ENCODE measurements around the gene RAC3.

Gene RAC3

DNA sequence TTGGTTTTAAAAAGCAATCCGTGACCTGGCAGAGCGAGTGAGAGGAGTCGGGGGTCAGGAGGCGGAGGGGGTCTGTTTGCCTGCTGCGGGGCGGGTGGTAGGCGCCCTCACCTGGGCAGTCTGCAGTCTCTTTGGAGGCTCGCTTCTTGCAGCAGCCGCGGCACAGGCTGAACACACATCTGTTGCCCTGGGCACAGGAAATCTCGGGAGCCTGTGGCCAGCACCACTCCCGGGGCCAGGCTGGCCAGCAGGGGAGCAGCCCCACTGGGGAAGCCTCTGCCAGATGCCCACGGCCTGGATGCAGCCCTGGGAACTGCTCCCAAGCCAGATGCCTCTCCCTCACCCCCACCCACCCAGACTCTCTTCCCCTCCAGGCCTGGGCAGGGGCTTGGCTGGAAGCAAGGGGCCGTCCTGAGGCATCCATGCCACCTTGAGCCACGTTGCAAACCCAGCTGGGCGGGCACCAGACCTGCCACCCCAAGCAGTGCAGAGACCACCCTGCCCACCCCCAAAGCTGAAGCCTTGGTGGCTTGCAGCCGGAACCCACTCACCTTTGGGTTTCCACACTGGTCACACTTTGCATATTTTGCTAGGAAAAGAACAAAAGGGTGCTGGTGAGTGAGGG is 26.9 kb downstream of the RAC3 start:
- DNase-seq, result no peak

DNA sequence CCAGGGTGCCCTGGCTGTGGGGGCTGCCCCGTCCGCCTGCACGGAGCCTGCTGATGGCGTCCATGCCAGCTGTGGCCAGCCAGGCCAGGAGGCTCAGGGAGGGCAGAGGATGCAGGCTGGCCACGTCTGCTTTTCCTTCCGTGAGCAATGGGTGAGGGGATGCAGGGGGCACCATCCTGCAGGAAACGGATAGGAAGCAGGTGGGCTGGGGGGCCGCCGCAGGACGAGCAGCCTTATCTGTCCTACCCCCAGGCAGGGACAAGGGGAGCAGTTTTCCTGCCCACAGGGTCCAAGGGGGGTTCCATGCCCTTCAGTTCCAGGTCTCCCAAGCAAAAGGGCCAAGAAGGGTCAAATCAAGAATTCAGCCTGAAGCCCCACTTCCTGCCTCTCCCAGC is 27.4 kb downstream of the RAC3 start:
- DNase-seq, result no peak

DNA sequence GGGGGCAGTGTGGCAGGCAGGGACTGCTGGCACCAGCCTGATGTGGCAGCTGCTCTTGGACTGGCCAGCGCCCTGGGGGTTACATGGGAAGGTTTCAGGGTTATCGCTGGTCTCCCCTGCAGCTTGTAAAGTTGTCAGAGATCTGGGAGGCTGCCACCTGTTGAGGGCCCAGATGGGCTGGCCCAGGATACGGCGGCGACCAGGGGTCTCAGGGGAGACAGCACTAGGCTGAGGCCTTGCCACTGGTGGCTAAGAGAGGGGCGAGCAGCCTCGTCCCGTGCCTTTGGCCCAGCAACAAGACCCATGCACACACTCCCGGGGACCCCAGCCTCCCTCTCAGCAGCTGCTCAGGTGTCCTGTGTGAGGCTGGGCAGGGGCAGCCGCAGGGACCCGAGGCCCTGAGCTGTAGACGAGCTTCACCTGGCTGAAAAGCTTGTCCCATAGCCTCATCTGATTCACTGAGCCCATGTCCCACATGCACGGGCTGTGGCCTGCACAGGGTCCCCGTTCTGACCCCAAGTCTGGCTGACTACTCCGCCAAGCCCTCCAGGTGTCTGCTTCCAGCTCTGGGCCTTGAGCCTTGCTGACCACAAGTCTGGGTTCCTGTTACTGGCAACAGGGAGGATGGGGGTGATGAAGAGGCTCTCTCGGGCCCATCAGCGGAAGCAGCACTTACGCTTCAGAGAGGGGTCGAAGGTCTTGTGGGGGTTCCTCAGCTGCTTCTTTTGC is 28.0 kb downstream of the RAC3 start:
- DNase-seq, result no peak

DNA sequence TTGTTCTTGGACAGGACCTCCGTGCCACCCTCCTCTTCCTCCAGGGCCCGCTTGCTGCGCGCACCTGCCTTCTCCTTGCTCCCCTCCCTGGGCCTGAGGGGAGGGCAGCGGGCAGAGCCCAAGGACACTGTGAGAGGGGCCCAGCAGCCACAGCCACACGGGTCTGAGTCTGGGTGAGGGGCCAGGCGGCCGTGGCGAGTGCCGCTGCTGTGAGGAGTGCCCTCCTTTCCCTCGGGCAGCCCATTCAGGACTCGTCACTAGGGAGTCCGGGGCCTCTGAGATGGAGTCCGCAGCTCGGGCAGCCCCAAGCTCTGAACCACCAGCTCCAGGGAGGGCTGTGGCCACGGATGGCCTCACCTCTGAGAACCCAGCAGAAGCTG is 28.5 kb downstream of the RAC3 start:
- no peak for DNase-seq

DNA sequence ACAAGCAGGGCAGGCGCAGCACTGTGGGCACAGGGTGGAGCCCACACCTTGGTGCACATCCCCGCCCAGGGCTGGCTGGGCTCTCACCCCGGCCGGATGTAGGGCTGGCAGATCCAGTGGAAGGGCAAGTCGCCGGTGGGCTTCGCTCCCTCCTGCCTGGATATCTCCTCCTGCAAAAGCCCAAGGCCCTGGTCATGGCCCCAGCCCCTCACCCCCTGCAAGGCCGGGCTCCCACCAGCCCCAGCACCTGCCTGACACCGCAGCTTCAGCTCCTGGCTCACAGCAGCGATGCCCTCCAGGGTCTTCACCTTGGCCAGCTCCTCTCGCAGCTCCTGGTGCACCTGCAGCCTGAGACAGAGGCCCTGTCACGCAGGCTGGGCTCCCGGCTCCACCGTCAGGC is 29.1 kb downstream of the RAC3 start:
- no peak for DNase-seq

GRCh38 chr17:82061047-82061925 is 29.8 kb downstream of the RAC3 start:
- no peak for DNase-seq

GRCh38 chr17:82062076-82062983 is 30.9 kb downstream of the RAC3 start:
- no peak for DNase-seq

GRCh38 chr17:82062984-82063368 is 31.5 kb downstream of the RAC3 start:
- no peak for DNase-seq

GRCh38 chr17:82063424-82064415 is 32.2 kb downstream of the RAC3 start:
- DNase-seq, result no peak

- DNase-seq, result no peak
These were observed 33.1 kb downstream of the RAC3 start for GRCh38 chr17:82064433-82065192.

GRCh38 chr17:82065193-82065637 is 33.7 kb downstream of the RAC3 start:
- peak in 3 of 6 experiments; percentile 44 to 64 (median 51) for DNase-seq

GRCh38 chr17:82065638-82066303 is 34.3 kb downstream of the RAC3 start, which contains the start of gene DUS1L:
TSS of gene DUS1L (minus strand) at chr17:82065804. CDS start at chr17:82065059, 745 bp downstream.
- peak; percentile 34 to 77 (median 56) for DNase-seq

DNA sequence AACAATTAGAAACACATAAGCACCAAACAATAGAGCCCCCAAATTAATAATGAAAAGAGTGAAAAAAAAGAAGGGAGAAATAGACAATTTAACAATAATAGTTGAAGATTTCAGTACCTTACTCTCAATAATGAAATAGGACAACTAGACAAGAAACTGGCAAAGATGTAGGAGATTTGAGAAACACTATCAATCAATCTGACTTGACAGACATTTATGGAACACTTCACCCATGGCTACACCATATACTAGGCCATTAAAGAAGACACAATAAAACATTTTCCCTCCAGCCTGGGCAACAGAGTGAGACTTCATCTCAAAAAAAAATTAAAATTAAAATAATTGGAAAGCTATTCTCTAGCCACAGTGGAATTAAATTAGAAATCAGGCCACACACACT is 39.1 kb downstream of the RAC3 start:
- no peak for DNase-seq

- DNase-seq, result no peak
These were observed 41.3 kb downstream of the RAC3 start for GRCh38 chr17:82072827-82073226.

- DNase-seq, result no peak
These were observed 42.0 kb downstream of the RAC3 start for GRCh38 chr17:82073446-82073845.

- no peak for DNase-seq
These were observed 44.7 kb downstream of the RAC3 start for GRCh38 chr17:82076018-82076784.

DNA sequence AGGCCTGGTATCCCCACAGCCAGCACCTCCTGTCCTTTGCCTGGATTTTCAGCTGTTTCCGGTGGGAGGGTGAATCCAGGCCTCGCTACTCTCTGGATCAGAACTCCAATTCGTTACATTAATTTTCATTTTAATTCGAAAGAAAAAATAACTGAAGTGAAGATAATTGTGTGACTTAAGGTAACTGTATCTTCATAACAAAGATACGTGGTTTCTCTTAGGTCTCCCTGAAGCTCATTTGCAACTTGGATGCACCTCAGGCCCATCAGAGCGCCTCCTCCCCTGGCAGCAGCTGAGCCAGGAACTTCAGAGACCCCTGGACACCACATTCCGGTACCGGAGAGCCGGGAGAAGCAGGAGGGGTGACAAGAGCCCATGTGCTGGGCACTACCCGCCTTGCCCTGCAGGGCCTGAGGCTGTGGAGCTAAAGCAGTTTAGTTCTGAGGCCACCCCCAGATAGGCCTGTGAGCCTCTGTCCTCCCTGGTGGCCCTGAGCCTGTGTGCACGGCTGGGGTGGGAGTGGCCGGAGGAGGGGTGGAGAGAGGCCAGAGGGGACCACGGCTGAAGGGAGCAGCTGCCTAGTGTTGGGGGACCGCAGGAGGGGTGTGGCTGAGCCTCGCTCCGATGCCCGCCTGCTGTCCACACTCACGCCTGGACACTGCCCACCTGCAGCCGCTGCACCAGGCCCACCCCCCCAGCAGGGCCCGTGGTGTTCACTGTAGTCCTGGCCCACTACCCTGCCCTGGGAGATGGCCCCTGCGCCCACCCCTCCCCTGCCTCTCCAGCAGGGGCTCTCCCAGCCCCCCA is 45.5 kb downstream of the RAC3 start:
- no peak for DNase-seq

All from stimulated activated naive CD4-positive, alpha-beta T cell (primary cell).